Tibial artery (tissue), 4 donors: ENCODE data around the gene NRP2.

Experiments
- DNase-seq, 2 donors: peaks; one replicate each; pipeline ENCODE4 v3.0.0-alpha.2; 2019
- H3K27ac ChIP-seq, 2 donors: fragments of 200-600 bp; sonication (generic) in 1 of 2; 1 replicate in 1 of 2; 2 replicates in 1 of 2; pipeline ENCODE4 v1.5.1; 2018 to 2019; ENCODE audit warnings: mild to moderate bottlenecking in 1 of 2
- H3K27me3 ChIP-seq, 2 donors: fragments of 200-600 bp; sonication (generic) in 1 of 2; one replicate each; pipeline versions ENCODE4 v1.5.1 to v1.6.0; 2016 to 2019
- H3K36me3 ChIP-seq, 3 donors: fragments of 200-600 bp; sonication (generic) in 2 of 3; one replicate each; pipeline ENCODE4 v1.5.1; 2016 to 2019; ENCODE audit warnings: mild to moderate bottlenecking in 2 of 3
- H3K4me1 ChIP-seq, 4 donors: fragments of 200-600 bp; sonication (generic) in 2 of 4; 1 replicate in 3 of 4; 2 replicates in 1 of 4; pipeline ENCODE4 v1.5.1; 2016 to 2019
- H3K4me3 ChIP-seq, 2 donors: fragments of 200-600 bp; sonication (generic) in 1 of 2; 1 replicate in 1 of 2; 2 replicates in 1 of 2; pipeline ENCODE4 v1.5.1; 2018 to 2019; ENCODE audit warnings: mild to moderate bottlenecking in 2 of 2
- H3K9me3 ChIP-seq, 3 donors: fragments of 200-600 bp; sonication (generic) in 1 of 3; one replicate each; pipeline ENCODE4 v1.5.1; 2016 to 2019
- intact Hi-C: fragments of 100-400 bp; cut with DNase I; formaldehyde crosslinking; loops from one replicate; pipeline ENCODE4 v1.15.0; 2023; ENCODE audit warnings: low total_unique reads
- TF ChIP-seq, protein P1 (sequence below), 2 experiments: fragments of 200-600 bp in 1 of 2; fragments of 450-650 bp in 1 of 2; IDR thresholded peaks; one replicate each; pipeline ENCODE4 v1.5.1; 2017 to 2019; ENCODE audit warnings: antibody characterized with exemption in 2 of 2, mild to moderate bottlenecking in 1 of 2, moderate library complexity in 1 of 2

NRP2 gene

DNA sequence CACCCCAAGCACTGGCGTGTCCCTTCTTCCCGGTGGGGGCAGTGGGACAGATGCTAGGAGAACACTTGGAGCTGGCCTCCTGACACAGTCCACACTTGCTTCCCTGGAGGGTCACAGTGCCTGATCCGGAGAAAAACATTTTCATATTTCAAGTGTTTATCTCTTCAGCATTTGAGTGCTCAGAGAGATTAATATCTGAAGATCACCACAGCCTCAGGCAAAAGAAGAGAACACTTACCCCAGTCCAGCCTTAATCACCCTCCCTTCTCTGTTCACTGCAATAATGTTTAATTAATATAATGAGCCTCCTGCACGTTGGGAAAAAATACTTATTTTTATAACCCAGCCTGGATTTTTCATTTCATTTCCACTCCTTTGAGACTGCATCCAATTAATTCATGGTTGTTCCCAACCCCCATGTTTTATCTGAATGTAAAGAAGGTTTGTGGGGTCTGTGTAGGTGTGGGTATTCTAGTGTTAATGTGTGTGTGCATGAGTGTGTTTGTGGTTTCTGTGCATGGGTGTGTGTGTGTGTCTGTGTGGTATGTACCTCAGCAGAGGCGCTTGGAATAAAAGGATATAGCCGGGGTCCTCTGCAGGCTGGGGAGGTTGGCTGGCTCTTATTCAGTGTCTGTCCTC lies 72.1 kb downstream of the NRP2 start:
- TF ChIP-seq, protein P1, sequence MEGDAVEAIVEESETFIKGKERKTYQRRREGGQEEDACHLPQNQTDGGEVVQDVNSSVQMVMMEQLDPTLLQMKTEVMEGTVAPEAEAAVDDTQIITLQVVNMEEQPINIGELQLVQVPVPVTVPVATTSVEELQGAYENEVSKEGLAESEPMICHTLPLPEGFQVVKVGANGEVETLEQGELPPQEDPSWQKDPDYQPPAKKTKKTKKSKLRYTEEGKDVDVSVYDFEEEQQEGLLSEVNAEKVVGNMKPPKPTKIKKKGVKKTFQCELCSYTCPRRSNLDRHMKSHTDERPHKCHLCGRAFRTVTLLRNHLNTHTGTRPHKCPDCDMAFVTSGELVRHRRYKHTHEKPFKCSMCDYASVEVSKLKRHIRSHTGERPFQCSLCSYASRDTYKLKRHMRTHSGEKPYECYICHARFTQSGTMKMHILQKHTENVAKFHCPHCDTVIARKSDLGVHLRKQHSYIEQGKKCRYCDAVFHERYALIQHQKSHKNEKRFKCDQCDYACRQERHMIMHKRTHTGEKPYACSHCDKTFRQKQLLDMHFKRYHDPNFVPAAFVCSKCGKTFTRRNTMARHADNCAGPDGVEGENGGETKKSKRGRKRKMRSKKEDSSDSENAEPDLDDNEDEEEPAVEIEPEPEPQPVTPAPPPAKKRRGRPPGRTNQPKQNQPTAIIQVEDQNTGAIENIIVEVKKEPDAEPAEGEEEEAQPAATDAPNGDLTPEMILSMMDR (IDR thresholded peaks at IDR 0.05) = no peak
- Histone ChIP-seq H3K4me1 (peaks cover 0 to 69% (median 53%) of the 10 kb centered on the region in 4 donors), H3K27me3 (no peaks in the 10 kb centered on the region), H3K36me3 (peaks cover 0 to 8% (median 4%) of the 10 kb centered on the region in 3 donors), H3K9me3 (no peaks in the 10 kb centered on the region), H3K4me3 (no peak overlapping the region), H3K27ac (peak overlapping the region; percentile 82)
- intact Hi-C loops = no loop called here
- no peak for DNase-seq

DNA sequence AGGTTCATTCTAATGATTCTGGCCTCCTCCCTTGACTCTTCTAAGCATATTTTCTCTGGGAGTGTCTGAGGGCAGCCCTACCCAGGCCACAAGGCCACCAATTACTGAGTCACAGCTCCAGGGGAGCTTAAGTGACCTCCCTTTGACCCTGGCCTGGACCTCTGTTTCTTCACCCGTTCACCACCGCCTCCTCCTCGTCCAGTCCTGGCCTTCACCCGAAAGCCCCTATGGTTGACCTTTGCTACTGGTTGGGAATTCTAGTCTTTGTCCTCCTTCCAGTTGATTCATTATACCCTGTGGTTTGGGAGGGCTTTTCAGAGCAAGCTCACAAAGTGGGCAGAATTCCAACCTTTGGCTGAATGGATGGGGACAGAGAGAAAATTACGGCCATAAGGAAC lies 72.6 kb downstream of the NRP2 start:
- peaks cover 0 to 71% (median 57%) of the 10 kb centered on the region in 4 donors for H3K4me1 ChIP-seq
- H3K27ac ChIP-seq = peak overlapping the region; percentile 82
- no peak for DNase-seq
- peaks cover 0 to 3% (median 0%) of the 10 kb centered on the region in 3 donors for H3K36me3 ChIP-seq
- no peaks in the 10 kb centered on the region for H3K27me3 ChIP-seq
- H3K9me3 ChIP-seq = no peaks in the 10 kb centered on the region
- H3K4me3 ChIP-seq = no peak overlapping the region
- intact Hi-C loops = no loop called here
- TF ChIP-seq, protein P1 (IDR thresholded peaks at IDR 0.05) = no peak

DNA sequence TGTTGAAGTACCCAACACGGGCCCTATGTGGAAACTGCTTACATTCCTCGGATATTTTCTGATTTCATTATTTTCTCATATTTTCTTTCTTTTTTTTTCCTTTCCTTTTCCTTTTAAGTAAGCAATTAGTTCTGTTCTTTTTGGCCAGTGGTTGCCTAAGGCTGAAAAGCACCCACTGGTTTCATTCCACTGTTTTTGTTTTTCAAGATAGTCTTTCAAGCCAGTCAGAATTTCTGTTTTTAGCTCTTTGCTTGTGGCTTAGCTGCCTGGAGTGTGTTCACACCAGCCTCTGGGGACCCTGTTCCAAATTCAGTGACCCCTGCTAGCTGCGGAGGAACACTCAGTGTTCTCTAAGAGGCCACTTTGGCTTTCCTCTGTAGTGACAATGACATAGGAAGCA lies 73.6 kb downstream of the NRP2 start:
- TF ChIP-seq, protein P1 (IDR thresholded peaks at IDR 0.05) = no peak
- H3K36me3 ChIP-seq = no peaks in the 10 kb centered on the region
- no peaks in the 10 kb centered on the region for H3K27me3 ChIP-seq
- intact Hi-C loops = no loop called here
- no peaks in the 10 kb centered on the region for H3K9me3 ChIP-seq
- no peak overlapping the region for H3K4me3 ChIP-seq
- H3K27ac ChIP-seq = peak overlapping the region; percentile 82
- DNase-seq = peak; percentile 55 to 86
- H3K4me1 ChIP-seq = peaks cover 0 to 71% (median 57%) of the 10 kb centered on the region in 4 donors

DNA sequence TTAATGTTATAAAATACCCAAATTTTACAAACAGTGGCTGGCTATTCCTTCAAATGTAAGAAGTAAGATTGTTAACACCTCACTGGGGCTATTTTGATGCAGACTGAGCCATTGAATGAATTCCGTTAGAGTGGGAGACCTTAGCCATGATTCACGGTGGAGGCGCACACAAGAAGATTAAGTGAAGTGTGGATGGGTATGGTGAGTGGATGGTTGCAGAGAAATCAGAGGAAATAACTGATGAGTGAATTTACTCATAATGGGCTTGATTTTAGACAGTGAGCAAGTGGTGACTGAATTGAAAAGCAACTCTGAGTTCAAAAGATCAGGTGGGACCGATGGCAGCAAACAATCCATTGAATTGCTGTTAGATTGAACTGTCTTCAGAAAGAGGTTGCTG lies 75.0 kb downstream of the NRP2 start:
- H3K27ac ChIP-seq = peak overlapping the region; percentile 82
- intact Hi-C loops = no loop called here
- DNase-seq = no peak
- no peak overlapping the region for H3K4me3 ChIP-seq
- H3K27me3 ChIP-seq = no peaks in the 10 kb centered on the region
- H3K9me3 ChIP-seq = no peaks in the 10 kb centered on the region
- H3K36me3 ChIP-seq = no peaks in the 10 kb centered on the region
- TF ChIP-seq, protein P1 (IDR thresholded peaks at IDR 0.05) = no peak
- H3K4me1 ChIP-seq = peaks cover 0 to 61% (median 53%) of the 10 kb centered on the region in 4 donors

DNA sequence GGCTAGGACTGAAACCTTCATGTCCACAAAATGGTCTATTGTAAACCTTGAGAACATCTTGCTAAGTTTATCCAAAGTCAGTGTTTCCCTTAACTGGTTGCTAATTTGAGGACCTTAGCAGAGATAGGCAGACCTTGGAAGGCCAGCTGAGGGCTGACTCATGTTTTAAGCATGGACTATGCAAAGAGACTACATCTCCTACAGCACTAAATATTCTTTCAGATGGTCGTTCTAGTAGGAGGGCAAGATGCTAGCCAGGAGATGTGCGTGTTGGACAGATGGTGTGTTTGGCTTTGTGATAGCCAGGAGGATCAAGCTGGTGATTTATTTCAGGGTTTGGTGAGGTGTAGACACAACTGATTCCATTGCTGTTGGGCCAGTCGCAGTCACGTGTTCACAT lies 75.8 kb downstream of the NRP2 start:
- H3K9me3 ChIP-seq = no peaks in the 10 kb centered on the region
- H3K36me3 ChIP-seq = no peaks in the 10 kb centered on the region
- peak overlapping the region; percentile 82 for H3K27ac ChIP-seq
- TF ChIP-seq, protein P1 (IDR thresholded peaks at IDR 0.05) = no peak
- H3K4me3 ChIP-seq = no peak overlapping the region
- intact Hi-C loops = no loop called here
- H3K27me3 ChIP-seq = no peaks in the 10 kb centered on the region
- DNase-seq = no peak
- H3K4me1 ChIP-seq = peaks cover 0 to 60% (median 53%) of the 10 kb centered on the region in 4 donors
